ENCODE data around the gene ZNF304. TPM values are rescaled to one million over a fixed set of nuclear protein-coding genes. Genes with fewer than 3 reads are reported as not detected.
"Not testable (repeated sequence)": the region's sequence is repeated elsewhere in the genome, so short reads cannot be mapped to it uniquely, and the experiment has no call there.

Gene ZNF304
- total and polyA plus RNA-seq, 2 of the 13 experiments (the other 11 are each of a cell fraction or from before 2014, with no cell fraction given): 3.4 to 8.0 TPM

DNA sequence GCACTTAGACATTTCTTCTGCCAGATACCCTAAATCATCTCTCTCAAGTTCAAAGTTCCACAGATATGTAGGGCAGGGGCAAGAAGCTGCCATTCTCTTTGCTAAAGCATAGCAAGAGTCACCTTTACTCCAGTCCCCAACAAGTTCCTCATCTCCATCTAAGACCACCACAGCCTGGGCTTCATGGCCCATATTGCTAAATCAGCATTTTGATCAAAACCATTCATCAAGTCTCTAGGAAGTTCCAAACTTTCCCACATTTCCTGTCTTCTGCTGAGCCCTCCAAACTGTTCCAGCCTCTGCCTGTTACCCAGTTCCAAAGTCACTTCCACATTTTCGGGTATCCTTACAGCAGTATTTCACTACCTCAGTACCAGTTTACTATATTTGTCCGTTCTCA, 23.6 kb downstream of the ZNF304 start:
- CTCF ChIA-PET (ENCODE audit: low intra/inter-chr PET ratio, low total read pairs); H3K9me3 ChIP-seq (ENCODE audit: low read length); H3K4me2 ChIP-seq (ENCODE audit: low read depth, low read length); DNase-seq (ENCODE audit: low spot score); H4K20me1 ChIP-seq (ENCODE audit: insufficient read depth, low read length); POLR2A ChIA-PET; ATAC-seq; H3K79me2 ChIP-seq (ENCODE audit: insufficient read depth, low read length); intact Hi-C loops (cut with micrococcal nuclease; ENCODE audit: unreplicated experiment); in situ Hi-C loops (cut with HindIII; ENCODE audit: extremely low pct_ligation_motif_present, low pct_unique_long_range_greater_than_20kb); H3K27me3 ChIP-seq (ENCODE audit: control insufficient read depth in 1 of 2, insufficient read depth in 2 of 2, low read length in 2 of 2); FAIRE-seq; H3K27ac ChIP-seq (ENCODE audit: extremely low read length, insufficient read depth, low read length); H3K4me1 ChIP-seq (ENCODE audit: insufficient read depth, low read length); BruUV-seq (replicated peaks); H3K9ac ChIP-seq (ENCODE audit: insufficient read depth, low read depth, low read length); H3K4me3 ChIP-seq (replicated peaks in 1 of 3; ENCODE audit: insufficient read depth in 1 of 3, low read depth in 2 of 3, low read length in 3 of 3); H2AFZ ChIP-seq (ENCODE audit: low read length): not testable (repeated sequence)
- 97% methylated on average over 2 of the region's 2 CpGs for WGBS (ENCODE audit: low lambda C conversion rate)
- peaks cover 2 to 11% of the 10 kb centered on the region in 2 experiments; a peak in 2 of 5 replicates for H3K36me3 ChIP-seq (replicated peaks in 1 of 2; ENCODE audit: control insufficient read depth in 1 of 2, insufficient read depth in 2 of 2, low read length in 2 of 2)
- peak; percentile 85 for TF ChIP-seq MAFF (IDR thresholded peaks at IDR 0.05; ENCODE audit: low read depth, low read length)
- TF ChIP-seq MAFK (conservative IDR thresholded peaks at IDR 0.05 in 1 of 2, IDR thresholded peaks at IDR 0.05 in 1 of 2; ENCODE audit: low read length in 2 of 2): peak; percentile 89 to 90

DNA sequence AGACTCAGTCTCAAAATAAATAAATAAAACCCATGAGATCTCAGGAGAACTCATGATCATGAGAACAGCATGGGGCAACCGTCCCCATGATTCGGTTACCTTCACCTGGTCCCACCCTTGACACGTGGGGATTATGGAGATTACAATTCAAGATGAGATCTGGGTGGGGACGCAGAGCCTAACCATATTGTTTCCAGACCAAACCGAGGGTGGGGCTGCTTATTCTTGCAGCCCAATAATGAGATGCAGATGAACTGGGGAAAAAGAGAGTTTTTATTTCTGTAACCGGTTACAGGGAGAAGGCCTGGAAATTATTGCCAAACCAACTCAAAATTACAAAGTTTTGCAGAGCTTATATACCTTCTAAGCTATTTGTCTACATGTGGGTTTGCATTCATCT, 25.1 kb downstream of the ZNF304 start:
- in situ Hi-C loops (cut with HindIII; ENCODE audit: extremely low pct_ligation_motif_present, low pct_unique_long_range_greater_than_20kb): no loop called here
- FAIRE-seq (no peak), ATAC-seq (no peak), DNase-seq (ENCODE audit: low spot score) (no peak)
- Histone ChIP-seq H3K4me3 (replicated peaks in 1 of 3; ENCODE audit: insufficient read depth in 1 of 3, low read depth in 2 of 3, low read length in 3 of 3) (no peak overlapping the region), H3K9me3 (ENCODE audit: low read length) (peaks cover 7% of the 10 kb centered on the region; the same call in 1 of the 2 replicates), H2AFZ (ENCODE audit: low read length) (no peak overlapping the region), H3K27me3 (ENCODE audit: control insufficient read depth in 1 of 2, insufficient read depth in 2 of 2, low read length in 2 of 2) (no peaks in the 10 kb centered on the region), H3K9ac (ENCODE audit: insufficient read depth, low read depth, low read length) (no peak overlapping the region), H3K4me1 (ENCODE audit: insufficient read depth, low read length) (no peaks in the 10 kb centered on the region), H3K79me2 (ENCODE audit: insufficient read depth, low read length) (no peaks in the 10 kb centered on the region), H3K36me3 (replicated peaks in 1 of 2; ENCODE audit: control insufficient read depth in 1 of 2, insufficient read depth in 2 of 2, low read length in 2 of 2) (peaks cover 2 to 11% of the 10 kb centered on the region in 2 experiments; a peak in 2 of 5 replicates), H3K4me2 (ENCODE audit: low read depth, low read length) (no peak overlapping the region), H4K20me1 (ENCODE audit: insufficient read depth, low read length) (no peaks in the 10 kb centered on the region), H3K27ac (ENCODE audit: extremely low read length, insufficient read depth, low read length) (no peak overlapping the region)
- CTCF ChIA-PET (ENCODE audit: low intra/inter-chr PET ratio, low total read pairs): no interaction called here
- intact Hi-C loops (cut with micrococcal nuclease; ENCODE audit: unreplicated experiment): no loop called here
- POLR2A ChIA-PET: no interaction called here
- TF ChIP-seq ZNF570 (CRISPR knock-in tag; IDR thresholded peaks at IDR 0.05; ENCODE audit: borderline replicate concordance): no peak
- no peak for TF ChIP-seq ZBTB38 (CRISPR knock-in tag; IDR thresholded peaks at IDR 0.05)
- no peak for TF ChIP-seq NFKBIZ (CRISPR knock-in tag; IDR thresholded peaks at IDR 0.05)
- TF ChIP-seq, protein P1, sequence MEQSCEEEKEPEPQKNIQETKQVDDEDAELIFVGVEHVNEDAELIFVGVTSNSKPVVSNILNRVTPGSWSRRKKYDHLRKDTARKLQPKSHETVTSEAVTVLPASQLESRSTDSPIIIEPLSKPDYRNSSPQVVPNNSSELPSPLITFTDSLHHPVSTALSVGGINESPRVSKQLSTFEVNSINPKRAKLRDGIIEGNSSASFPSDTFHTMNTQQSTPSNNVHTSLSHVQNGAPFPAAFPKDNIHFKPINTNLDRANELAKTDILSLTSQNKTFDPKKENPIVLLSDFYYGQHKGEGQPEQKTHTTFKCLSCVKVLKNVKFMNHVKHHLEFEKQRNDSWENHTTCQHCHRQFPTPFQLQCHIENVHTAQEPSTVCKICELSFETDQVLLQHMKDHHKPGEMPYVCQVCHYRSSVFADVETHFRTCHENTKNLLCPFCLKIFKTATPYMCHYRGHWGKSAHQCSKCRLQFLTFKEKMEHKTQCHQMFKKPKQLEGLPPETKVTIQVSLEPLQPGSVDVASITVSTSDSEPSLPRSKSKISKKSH (CRISPR knock-in tag; IDR thresholded peaks at IDR 0.05; ENCODE audit: borderline replicate concordance): no peak
- 95% methylated on average over 6 of the region's 6 CpGs for WGBS (ENCODE audit: low lambda C conversion rate)
- no TSS peak for BruUV-seq (replicated peaks)

Measured in HepG2 (cell line).